Activated naive CD8-positive, alpha-beta T cell (primary cell): ENCODE data around the gene MRPS18A.
"Not testable (repeated sequence)": the region's sequence is repeated elsewhere in the genome, so short reads cannot be mapped to it uniquely, and the experiment has no call there.

Experiments used
- H3K27ac Mint-ChIP-seq: one replicate; pipeline ENCODE4 v1.8.0; 2021; ENCODE audit warnings: mixed read lengths
- H3K27me3 Mint-ChIP-seq: one replicate; pipeline ENCODE4 v1.8.0; 2021; ENCODE audit warnings: mixed read lengths
- H3K36me3 Mint-ChIP-seq: one replicate; pipeline ENCODE4 v1.8.0; 2021; ENCODE audit warnings: mixed read lengths
- H3K4me1 Mint-ChIP-seq: one replicate; pipeline ENCODE4 v1.8.0; 2021; ENCODE audit warnings: low read depth, mixed read lengths
- H3K4me3 Mint-ChIP-seq: one replicate; pipeline ENCODE4 v1.8.0; 2021; ENCODE audit warnings: mild to moderate bottlenecking, mixed read lengths
- H3K9me3 Mint-ChIP-seq: one replicate; pipeline ENCODE4 v1.8.0; 2021; ENCODE audit warnings: low read depth, mixed read lengths

The MRPS18A gene

DNA sequence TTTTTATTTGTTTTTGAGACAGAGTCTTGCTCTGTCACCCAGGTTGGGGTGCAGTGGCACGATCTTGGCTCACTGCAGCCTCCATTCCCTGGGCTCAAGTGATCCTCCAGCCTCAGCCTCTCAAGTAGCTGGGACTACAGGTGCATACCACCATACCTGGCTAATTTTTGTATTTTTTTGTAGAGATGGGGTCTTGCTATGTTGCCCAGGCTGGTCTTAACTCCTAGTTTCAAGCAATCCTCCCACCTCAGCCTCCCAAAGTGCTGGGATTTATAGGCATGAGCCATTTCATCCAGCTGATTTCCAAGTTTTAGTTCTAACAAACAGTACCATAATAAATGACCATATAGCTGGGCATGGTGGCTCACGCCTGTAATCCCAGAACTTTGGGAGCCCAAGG lies 34.8 kb downstream of the MRPS18A start:
- not testable (repeated sequence) for H3K27ac Mint-ChIP-seq, H3K4me1 Mint-ChIP-seq, H3K36me3 Mint-ChIP-seq

DNA sequence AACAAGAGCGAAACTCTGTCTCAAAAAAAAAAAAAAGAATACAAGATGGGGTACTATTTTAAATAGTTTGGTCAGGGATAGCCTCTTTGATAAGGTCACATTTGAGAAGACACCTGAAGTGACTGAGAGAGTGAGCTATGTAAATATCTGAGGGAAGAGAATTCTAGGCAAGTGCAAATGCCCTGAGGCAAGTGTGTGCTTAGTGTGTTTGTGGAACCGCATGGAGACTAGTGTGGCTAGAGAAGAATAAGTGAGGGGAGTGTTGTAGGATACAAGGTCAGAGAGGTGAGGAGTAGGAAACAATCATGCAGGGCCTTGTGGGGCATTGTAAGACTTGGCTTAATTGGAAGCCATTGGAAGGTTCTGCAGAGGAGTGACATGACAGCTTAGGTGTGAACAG lies 39.3 kb downstream of the MRPS18A start:
- H3K36me3 Mint-ChIP-seq = peaks cover 2% of the 10 kb centered on the region
- no peaks in the 10 kb centered on the region for H3K27me3 Mint-ChIP-seq
- H3K9me3 Mint-ChIP-seq = no peaks in the 10 kb centered on the region
- H3K4me3 Mint-ChIP-seq = no peak overlapping the region
- H3K4me1 Mint-ChIP-seq = peaks cover 11% of the 10 kb centered on the region
- no peak overlapping the region for H3K27ac Mint-ChIP-seq

More for the DNA sequence above, 34.8 kb downstream of the MRPS18A start:
- H3K4me3 Mint-ChIP-seq, H3K9me3 Mint-ChIP-seq, H3K27me3 Mint-ChIP-seq: not testable (repeated sequence)

DNA sequence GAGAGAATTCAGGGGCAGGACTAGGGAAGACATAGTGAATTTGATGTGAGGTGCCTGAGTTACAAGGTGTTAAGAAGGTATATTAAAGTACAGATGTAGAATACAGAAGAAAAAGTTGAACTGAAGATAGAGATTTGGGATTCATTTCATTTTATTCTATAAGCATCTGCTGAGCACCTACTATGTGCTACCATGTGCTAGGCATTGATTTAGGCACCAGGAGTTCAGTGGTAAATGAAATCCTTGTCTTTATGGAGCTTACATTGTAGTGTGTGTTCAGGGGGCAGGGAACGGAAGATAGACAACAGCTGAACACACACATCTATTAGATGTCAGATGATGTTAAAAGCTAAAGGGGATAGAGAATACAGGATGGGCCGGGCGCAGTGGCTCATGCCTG lies 40.0 kb downstream of the MRPS18A start:
- Mint-ChIP-seq H3K27me3 (no peaks in the 10 kb centered on the region), H3K36me3 (peaks cover 5% of the 10 kb centered on the region), H3K9me3 (no peaks in the 10 kb centered on the region), H3K27ac (no peak overlapping the region), H3K4me1 (peaks cover 11% of the 10 kb centered on the region), H3K4me3 (no peak overlapping the region)

DNA sequence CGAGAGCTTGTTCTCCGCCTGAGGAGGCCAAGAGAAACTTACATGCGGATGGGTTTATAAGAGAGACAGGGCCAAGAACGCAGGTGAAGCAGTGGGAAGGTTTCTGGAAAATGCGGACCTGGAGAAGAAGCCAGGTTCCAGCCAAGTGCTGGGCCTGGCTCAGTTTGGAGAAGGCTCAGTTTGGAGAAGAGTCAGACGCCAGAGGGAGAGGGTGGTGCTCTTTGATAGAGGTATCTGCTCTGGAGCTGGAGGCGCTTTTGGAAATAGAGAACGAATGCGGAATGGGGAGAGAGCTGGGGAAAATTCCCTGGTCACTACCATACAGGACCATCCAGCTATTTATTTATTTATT lies 42.0 kb downstream of the MRPS18A start:
- Mint-ChIP-seq H3K36me3 (peaks cover 9% of the 10 kb centered on the region), H3K4me1 (peaks cover 17% of the 10 kb centered on the region), H3K4me3 (peak overlapping the region; percentile 83), H3K27me3 (no peaks in the 10 kb centered on the region), H3K9me3 (no peaks in the 10 kb centered on the region), H3K27ac (no peak overlapping the region)

DNA sequence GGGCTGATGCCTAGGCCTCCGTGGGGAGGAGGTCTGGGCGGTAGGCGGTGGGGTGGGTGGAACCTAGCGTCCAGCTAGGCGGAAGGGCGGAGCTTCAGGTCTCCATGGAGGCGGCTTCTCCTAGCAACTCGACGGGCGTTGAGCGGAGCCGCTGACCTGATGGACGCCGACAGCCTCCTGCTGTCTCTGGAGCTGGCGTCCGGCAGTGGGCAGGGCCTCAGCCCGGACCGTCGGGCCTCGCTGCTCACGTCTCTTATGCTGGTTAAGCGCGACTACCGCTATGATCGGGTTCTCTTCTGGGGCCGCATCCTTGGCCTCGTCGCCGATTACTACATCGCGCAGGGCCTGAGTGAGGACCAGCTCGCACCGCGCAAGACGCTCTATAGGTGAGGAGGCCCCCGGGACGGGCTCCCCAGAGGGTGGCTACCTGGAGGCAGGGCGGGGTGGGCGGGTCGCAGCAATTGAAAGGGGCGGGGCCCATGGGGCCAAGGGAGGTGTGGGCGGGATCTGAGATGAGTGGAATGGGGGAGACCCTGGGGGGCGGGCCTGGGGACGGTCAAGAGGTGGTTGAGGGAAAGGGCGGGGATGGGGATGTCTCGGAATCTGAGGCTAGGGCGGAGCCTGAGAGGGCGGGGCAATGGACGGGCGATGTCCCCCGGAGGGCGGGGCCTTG lies 42.5 kb downstream of the MRPS18A start, which contains the start of gene RSPH9:
Gene RSPH9 (plus strand): TSS at position 97 of the 673 bp plus-strand sequence. CDS start 63 bp downstream, at position 160.
- peak within 1 kb of the TSS; percentile 83 for H3K4me3 Mint-ChIP-seq

DNA sequence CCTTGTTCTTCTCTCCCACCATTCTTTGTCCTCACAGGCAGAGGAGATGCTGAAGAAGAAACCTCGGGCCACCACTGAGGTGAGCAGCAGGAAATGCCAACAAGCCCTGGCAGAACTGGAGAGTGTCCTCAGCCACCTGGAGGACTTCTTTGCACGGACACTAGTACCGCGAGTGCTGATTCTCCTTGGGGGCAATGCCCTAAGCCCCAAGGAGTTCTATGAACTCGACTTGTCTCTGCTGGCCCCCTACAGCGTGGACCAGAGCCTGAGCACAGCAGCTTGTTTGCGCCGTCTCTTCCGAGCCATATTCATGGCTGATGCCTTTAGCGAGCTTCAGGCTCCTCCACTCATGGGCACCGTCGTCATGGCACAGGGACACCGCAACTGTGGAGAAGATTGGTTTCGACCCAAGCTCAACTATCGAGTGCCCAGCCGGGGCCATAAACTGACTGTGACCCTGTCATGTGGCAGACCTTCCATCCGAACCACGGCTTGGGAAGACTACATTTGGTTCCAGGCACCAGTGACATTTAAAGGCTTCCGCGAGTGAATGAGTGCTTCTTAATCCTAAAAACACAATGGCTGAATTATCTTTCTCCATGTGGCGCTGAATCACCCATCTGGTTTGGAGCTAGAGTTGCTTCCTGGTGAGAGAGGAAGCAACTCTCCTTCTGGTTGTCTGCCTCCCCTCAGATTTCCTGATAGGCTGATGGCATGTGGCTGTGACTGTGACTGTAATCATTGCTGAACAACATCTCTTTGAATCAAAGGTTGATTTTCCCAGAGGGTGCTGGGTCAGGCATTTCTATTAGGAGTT lies 47.4 kb downstream of the MRPS18A start:
- Mint-ChIP-seq H3K4me1 (peaks cover 53% of the 10 kb centered on the region), H3K36me3 (peaks cover 16% of the 10 kb centered on the region)

More for the DNA sequence above, 42.5 kb downstream of the MRPS18A start, which contains the start of gene RSPH9:
- H3K36me3 Mint-ChIP-seq = peaks cover 11% of the 10 kb centered on the region
- no peaks in the 10 kb centered on the region for H3K9me3 Mint-ChIP-seq
- peak within 1 kb of the TSS; percentile 11 for H3K27ac Mint-ChIP-seq
- no peaks in the 10 kb centered on the region for H3K27me3 Mint-ChIP-seq
- H3K4me1 Mint-ChIP-seq = peaks cover 22% of the 10 kb centered on the region

DNA sequence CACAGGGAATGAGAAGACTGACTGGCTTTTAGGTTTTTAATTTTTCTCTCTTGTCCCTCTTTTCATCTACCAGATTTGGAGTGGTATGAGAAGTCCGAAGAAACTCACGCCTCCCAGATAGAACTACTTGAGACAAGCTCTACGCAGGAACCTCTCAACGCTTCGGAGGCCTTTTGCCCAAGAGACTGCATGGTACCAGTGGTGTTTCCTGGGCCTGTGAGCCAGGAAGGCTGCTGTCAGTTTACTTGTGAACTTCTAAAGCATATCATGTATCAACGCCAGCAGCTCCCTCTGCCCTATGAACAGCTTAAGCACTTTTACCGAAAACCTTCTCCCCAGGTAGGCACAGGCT lies 51.3 kb downstream of the MRPS18A start:
- Mint-ChIP-seq H3K36me3 (peaks cover 10% of the 10 kb centered on the region), H3K4me1 (peaks cover 54% of the 10 kb centered on the region), H3K4me3 (peak overlapping the region; percentile 99), H3K9me3 (no peaks in the 10 kb centered on the region), H3K27ac (peak overlapping the region; percentile 95), H3K27me3 (no peaks in the 10 kb centered on the region)

More for the DNA sequence above, 47.4 kb downstream of the MRPS18A start:
- H3K9me3 Mint-ChIP-seq = no peaks in the 10 kb centered on the region
- H3K27me3 Mint-ChIP-seq = no peaks in the 10 kb centered on the region
- no peak overlapping the region for H3K27ac Mint-ChIP-seq
- peak overlapping the region; percentile 74 for H3K4me3 Mint-ChIP-seq

DNA sequence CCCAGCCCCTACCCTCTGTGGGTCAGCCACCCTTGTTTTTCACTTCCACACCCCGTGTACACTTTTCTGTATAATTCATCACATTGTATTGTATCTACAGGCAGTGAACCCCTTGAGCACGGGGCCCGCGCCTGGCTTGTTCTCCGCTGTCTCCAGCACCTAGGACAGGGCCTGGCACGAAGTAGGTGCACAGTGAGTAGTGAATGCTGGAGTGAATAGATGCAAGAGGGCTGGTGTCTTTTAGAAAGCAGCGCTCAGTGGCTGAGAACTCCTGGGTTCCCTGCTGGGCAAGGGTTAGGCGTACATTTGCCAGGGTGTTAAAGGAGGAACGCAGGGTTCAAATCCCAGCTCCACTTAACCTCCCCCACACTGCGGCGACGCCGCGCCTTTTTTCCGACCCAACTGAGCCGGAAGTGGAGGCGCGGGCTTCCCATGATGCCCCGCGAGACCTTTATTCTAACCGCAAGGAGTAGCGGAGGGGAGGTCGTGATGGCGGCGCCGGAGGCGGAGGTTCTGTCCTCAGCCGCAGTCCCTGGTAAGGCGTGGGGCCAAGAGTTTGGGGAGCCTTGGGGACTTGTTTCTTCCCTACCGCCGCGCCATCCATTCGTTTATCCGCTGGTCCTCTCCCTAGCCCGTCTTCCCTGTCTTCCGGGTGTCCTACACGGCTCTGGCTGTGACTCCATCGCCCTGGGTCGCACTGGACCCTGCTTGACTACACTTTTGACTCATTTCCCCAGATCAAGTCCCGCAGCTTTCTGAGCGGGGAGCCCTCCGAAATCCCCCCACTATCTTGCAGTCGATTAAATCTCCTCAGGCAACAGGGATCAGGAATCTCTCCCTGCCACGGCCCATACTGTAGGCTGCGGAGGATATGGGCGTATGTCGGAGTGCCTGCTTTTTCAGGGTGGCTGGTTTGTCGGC lies 51.9 kb downstream of the MRPS18A start, which contains the start of gene MAD2L1BP:
Gene MAD2L1BP (plus strand): TSS at position 454 of the 921 bp plus-strand sequence. CDS start 36 bp downstream, at position 490.
- Mint-ChIP-seq H3K4me3 (peak within 1 kb of the TSS; percentile 99), H3K9me3 (no peaks in the 10 kb centered on the region), H3K36me3 (peaks cover 10% of the 10 kb centered on the region), H3K4me1 (peaks cover 53% of the 10 kb centered on the region), H3K27ac (peak within 1 kb of the TSS; percentile 95), H3K27me3 (no peaks in the 10 kb centered on the region)

DNA sequence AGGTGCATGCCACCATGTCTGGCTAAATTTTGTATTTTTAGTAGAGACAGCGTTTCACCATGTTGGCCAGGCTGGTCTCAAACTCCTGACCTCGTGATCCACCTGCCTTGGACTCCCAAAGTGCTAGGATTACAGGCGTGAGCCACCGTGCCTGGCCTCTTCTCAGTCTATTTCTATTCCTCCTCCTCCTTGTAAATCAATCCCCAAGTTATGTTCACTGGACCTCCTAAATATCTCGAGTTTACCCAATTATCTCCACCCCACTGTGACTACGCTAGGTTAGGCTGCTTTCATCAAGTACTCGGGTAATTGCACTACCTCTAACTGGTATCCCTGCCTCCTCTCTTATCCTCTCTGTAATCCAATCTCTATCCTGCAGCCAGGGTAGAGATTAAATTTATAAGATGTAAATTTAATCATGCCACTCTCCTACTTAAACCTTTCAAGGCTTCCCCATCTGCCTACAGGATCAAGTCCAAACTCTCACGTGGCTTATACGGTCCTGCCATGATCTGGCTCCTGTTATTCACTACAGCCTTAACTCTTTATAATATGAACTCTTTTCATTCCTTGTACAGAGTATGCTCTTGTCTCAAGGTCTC lies 52.8 kb downstream of the MRPS18A start:
- H3K27ac Mint-ChIP-seq = peak overlapping the region; percentile 95
- peaks cover 50% of the 10 kb centered on the region for H3K4me1 Mint-ChIP-seq
- H3K36me3 Mint-ChIP-seq = peaks cover 6% of the 10 kb centered on the region
- H3K9me3 Mint-ChIP-seq = no peaks in the 10 kb centered on the region
- H3K4me3 Mint-ChIP-seq = peak overlapping the region; percentile 99
- no peaks in the 10 kb centered on the region for H3K27me3 Mint-ChIP-seq

DNA sequence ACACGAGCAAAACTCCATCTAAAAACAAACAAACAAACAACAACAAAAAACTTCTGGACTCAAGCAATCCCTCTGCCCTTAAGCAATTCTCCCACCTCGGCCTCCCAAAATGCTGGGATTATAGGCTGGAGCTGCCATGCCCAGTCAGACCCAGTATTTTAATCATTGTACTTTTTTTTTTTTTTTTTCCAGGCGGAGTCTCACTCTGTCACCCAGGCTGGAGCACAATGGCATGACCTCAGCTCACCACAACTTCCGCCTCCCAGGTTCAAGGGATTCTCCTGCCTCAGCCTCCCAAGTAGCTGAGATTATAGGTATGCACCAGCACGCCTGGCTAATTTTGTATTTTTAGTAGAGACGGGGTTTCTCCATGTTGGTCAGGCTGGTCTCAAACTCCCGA lies 54.6 kb downstream of the MRPS18A start:
- not testable (repeated sequence) for H3K36me3 Mint-ChIP-seq, H3K4me3 Mint-ChIP-seq, H3K27me3 Mint-ChIP-seq, H3K27ac Mint-ChIP-seq, H3K9me3 Mint-ChIP-seq
- H3K4me1 Mint-ChIP-seq = peaks cover 40% of the 10 kb centered on the region

DNA sequence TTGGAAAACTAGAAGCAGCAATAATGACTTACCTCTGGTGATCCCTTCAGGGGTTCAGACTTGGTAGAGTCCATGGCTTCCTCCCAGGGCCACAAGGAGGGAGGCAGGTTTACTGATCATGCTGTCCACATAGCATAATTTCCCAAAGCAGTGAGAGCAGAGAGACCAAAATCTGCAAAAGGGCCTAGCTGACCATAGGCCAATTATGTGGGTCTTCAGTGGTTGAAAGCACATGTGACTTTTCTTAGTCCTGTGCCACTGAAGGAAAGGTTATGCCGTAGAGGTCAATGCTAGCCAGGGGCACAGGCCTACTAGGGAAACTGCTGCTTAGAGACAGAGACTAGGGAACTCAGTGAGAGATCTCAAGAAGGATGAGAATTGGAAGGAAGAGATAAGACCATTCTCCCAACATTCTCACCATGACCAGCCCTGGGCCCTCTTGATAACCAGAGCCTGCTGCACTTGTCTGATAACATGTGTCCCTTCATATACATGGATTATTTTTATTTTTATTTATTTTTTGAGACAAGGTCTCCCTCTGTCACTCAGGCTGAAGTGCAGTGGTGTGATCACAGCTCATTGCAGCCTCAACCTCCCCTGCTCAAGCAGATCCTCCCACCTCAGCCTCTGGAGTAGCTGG lies 56.5 kb downstream of the MRPS18A start:
- Mint-ChIP-seq H3K4me1 (peaks cover 47% of the 10 kb centered on the region), H3K4me3 (peak overlapping the region; percentile 70), H3K27me3 (no peaks in the 10 kb centered on the region)

DNA sequence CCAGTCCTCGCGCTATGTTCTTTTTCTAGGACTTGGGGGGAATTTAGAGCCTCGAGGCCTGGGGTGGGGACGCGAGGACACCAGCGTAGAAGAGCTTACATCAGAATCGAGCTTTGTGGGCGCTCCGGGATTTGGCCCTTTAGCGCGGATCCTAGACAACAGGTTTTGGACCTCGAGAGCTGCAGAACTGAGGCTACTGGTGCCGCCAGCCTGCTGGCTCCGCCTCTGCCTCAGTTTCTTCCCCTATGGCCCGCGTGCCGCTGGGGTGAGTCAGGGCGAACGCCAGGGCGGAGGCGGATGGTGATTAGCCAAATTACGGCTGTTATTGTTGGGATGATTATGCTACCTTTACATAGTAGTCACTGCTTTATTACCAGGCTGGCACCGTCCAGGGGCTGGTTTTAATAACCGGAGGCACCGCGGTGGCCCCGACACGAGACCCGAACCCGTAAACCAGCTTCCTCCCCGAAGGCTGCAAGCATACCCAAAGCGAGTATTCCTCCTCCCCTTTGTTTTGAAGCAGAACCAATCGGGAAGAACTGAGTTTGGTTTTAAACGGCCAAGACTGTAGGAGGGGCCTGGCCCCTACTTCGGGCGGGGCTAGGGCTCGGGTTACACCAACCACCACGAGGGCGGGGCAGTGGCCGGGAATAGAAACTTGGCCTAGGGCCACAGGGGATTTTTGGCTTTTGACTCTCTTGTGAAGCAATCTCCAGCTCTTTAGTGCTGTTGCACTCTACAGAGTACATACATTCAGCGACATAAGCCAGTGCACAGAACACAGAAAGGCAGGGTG lies 57.9 kb downstream of the MRPS18A start:
- H3K4me3 Mint-ChIP-seq = peak overlapping the region; percentile 98
- peak overlapping the region; percentile 97 for H3K27ac Mint-ChIP-seq
- H3K9me3 Mint-ChIP-seq = no peaks in the 10 kb centered on the region
- peaks cover 3% of the 10 kb centered on the region for H3K36me3 Mint-ChIP-seq
- H3K4me1 Mint-ChIP-seq = peaks cover 35% of the 10 kb centered on the region
- no peaks in the 10 kb centered on the region for H3K27me3 Mint-ChIP-seq

More for the DNA sequence above, 56.5 kb downstream of the MRPS18A start:
- Mint-ChIP-seq H3K36me3 (peaks cover 3% of the 10 kb centered on the region), H3K27ac (peak overlapping the region; percentile 78), H3K9me3 (no peaks in the 10 kb centered on the region)

DNA sequence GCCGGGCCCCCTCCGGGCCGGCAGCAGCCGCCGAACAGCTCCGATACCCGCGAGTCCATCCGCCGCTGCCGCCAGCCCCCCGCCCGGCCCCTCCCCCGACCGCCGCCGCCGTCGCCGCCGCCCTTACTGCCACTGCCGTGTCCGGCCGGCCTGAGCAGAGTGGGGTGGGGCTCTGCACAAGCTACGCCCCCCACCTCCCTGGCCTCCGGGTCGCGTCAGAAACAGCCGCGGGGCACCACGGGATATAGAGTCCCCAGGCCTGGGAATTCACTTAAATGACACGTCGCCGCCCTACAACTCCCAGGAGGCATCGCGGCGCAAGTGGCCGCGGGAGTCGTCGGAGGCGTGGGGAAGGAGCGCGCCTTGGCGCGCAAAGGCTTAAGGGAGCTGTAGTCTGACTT lies 58.5 kb downstream of the MRPS18A start, which contains the start of gene GTPBP2:
Gene GTPBP2 (minus strand): TSS at position 161 of the 401 bp plus-strand sequence. CDS start 102 bp downstream, at position 59.
- Mint-ChIP-seq H3K9me3 (no peaks in the 10 kb centered on the region), H3K36me3 (peaks cover 3% of the 10 kb centered on the region), H3K27me3 (no peaks in the 10 kb centered on the region), H3K4me3 (peak within 1 kb of the TSS; percentile 98), H3K4me1 (peaks cover 34% of the 10 kb centered on the region), H3K27ac (peak within 1 kb of the TSS; percentile 97)
